Measurements from ENCODE around the gene PCCA.
"Not testable (repeated sequence)": the region's sequence is repeated elsewhere in the genome, so short reads cannot be mapped to it uniquely, and the experiment has no call there.

PCCA gene

DNA sequence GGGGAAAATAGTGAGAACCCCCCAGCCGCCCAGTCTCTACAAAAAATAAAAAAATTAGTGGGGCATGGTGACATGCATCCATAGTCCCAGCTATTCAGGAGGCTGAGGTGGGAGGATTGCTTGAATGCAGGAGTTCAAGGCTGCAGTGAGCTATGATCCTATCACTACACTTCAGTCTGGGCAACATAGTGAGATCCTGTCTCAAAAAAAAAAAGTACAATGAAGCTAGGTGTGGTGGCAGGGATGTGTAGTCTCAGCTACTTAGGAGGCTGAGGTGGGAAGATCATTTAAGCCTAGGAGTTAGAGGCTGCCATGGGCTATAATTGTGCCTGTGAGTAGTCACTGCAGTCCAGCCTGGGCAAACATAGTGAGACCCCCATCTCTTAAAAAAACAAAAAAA, 8.9 kb downstream of the PCCA start:
- no peak for DNase-seq

GRCh38 chr13:100098445-100099116, 9.7 kb downstream of the PCCA start:
- DNase-seq = no peak

DNA sequence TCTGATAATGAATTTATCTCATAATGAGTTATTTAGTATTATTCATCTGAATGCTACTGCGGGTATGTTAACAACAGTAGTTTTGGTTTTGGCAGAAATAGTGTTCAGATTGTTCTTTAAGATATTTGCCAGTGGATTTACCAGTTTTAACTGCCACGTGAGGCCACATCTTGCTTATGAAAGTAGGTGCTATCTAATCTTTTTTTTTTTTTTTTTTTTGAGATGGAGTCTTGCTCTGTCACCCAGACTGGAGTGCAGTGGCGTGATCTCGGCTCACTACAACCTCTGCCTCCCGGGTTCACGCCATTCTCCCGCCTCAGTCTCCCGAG, 10.2 kb downstream of the PCCA start:
- not testable (repeated sequence) for DNase-seq

DNA sequence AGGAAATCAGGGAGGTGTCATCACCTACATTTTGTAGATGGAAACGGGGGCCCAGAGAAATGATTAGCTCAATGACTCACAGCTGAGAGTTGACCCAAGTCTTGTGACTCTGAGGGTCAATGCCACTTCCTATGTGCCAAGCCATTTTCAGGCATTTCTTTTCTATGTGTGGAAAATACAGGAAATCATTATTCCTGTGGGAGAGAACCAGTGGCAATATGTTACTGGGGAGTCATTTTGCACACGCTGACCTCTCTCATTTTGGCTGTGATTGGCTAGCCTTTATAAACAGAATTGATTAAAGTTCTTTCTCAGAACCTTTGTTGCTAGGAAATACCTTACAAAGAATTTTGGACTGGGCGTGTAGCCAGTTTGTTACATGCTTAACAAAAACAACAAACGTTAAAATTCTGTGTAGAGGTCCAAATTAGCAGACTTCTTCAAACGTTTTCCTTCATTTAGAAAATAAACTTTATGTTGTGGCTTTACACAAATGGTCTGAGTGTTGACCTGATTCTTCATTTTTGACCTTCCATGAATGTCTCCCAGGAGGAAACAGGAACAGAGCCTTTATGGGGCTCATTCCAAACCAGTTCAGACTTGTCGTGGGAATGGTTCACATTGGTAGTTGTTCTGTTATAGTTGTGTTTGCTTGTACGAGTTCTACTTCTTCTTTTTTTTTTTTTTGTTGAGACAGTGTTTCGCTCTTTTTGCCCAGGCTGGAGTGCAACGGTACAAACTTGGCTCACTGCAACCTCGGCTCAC, 11.4 kb downstream of the PCCA start:
- no peak for DNase-seq

DNA sequence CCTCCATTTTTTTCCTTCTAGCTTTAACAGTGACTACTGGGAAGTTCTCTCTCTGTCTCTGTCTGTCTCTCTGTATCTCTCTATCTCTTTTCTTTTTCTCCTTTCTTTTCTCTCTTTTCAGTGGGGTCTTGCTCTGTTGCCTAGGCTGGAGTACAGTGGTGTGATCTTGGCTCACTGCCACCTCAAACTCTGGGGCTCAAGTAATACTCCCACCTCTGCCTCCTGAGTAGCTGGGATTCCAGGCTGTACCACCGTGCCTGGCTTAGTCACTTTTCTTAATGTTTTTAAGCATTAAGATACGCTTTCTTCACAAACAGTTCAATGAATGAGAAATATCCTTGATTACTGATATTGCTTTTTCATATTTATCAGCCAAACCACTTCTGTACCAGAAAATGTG, 13.1 kb downstream of the PCCA start:
- no peak for DNase-seq

GRCh38 chr13:100106005-100106404, 17.1 kb downstream of the PCCA start:
- no peak for DNase-seq

DNA sequence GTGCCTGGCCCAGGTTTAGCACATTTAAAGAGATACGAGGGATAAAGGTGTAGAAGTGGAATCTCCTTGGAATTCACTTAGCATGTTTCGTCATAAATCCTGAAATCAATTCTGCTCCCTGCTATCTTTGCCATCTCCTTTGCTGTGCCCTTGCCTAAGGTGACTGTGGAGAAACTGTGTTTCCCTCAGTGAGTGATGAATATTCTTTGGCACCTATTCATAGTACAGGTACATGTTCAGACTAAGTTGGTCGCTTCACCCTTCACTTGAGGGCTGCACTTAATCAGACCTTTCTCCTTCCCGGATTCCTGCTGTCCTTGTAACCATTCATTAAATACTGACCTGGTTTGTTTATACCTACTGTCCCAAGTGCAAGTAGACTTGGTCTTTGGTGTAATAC, 17.8 kb downstream of the PCCA start:
- DNase-seq = no peak

DNA sequence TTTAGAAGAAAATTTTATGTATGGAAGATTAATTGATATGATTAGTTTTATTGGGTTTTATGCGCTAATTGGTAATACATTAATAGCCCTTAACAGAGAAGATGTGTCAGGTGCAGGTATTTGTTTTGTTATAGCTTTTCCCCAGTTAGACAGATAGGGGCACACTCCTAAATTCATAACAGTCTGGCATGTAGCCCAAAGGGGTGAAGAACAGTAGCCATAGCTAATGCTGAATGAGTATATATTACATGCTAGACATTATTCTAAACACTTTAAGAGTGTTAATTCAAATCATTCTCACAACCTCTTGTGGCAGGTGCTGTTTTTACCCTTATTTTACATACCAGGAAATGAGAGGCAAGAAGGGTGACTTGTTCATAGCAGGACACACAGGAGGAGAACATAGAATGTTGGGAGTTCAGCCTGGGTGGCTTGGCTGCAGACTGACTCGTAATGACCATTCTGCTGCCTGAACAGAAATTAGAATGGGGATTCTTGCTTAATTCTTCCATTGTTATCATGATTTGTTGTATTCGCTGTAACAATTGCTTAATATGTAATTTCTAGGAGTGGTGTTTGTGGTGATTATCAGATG, 20.1 kb downstream of the PCCA start:
- DNase-seq = no peak

DNA sequence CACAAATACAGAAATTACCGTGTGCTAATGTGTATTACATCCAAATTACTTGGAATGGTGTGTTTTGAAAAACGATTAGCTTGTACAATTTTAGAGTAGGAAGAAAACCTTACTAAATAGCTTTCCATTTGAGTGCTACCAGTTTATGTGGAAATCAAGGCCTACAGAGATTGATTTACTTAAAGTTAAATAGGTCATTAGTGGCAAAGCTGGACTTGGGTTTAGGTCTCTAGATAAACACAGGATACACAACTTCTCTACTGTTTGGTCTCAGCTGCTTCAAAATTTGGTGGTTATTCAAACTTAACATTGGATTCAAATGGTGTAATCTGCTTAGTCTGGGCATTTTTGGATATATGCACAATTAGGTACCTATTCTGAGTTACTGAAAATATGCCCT, 21.4 kb downstream of the PCCA start:
- no peak for DNase-seq

GRCh38 chr13:100112186-100112838, 23.4 kb downstream of the PCCA start:
- no peak for DNase-seq

DNA sequence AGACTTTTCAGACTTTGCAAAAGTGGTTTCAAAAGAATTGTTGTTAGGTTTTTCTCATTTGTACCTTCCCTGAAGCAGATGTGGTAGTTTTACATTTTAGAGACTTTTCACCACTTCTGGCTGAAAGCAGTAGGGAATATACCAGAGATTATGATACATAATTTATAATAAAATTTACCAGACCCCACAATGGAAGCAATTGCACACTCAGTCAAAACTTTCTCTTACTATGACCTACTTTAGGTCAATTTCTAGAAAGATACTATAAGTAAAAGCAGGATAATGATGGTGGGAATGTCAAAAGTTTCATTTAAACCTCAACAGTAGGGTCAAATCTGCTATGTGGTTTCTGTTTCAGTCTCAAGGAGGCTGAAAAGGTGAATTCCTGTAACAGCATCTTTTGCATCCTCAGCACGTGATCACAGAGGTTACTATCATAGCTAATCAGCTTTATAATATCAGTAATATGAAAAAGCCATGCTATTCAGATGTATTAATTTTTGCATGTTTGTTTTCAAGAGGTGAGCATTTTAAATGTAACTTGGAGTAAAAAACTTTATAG, 26.9 kb downstream of the PCCA start:
- no peak for DNase-seq

DNA sequence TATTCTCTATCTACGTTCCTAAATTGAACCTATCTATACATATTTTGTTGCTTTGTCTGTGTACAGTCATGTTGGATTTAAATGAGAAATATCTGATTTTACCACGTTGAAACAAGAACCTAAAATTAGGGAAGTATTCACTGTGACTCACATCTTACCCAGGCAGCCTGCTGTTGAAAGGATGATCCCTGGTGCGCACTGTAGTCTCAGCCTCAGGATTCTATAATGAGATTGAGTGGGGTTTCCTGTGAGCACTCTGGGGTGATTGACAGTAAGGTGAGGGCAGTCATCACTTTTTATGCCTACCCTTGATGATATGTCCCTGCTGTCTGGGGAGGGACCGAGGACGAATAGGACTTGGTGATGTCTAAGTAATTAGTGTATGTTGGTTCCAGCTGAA, 35.4 kb downstream of the PCCA start:
- no peak for DNase-seq

DNA sequence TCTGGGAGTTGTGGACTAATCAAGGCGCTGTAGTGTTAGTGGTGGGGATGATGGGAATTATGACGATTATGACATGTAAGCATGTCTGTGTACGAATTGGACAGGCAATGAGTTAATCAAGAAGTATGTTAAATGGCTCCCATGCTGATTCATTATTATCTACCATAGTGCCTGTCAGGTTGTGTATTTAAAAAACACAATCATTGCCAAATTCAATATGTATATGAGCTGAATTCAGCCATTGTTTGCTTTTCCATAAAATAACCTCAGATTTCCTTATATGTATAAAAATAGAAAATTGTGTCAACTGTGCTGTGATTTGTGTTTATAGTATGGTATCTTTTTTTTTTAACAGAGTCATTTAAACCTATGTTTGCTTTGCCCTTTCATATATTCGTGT, 37.1 kb downstream of the PCCA start:
- no peak for DNase-seq

DNA sequence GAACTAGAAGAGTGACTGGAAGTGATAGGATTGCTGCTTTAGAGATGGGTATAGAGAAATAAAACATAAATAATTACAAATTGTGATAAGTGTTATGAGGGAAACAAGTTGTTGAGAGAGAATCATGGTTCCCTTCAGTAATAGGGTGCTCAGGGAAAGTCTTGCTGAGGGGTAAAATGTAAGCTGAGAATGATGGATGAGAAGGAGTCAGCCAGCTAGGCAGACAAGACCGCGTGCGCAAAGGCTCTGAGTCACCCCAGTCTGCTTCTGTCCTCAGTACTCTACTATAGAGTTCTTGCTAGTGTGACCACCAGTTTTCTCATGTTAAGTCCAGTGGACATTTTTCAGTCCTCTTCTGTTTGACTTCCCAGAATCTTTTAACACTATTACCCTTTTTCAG, 39.5 kb downstream of the PCCA start:
- DNase-seq = no peak

- DNase-seq = no peak
These were observed 39.9 kb downstream of the PCCA start for GRCh38 chr13:100128838-100129237.

DNA sequence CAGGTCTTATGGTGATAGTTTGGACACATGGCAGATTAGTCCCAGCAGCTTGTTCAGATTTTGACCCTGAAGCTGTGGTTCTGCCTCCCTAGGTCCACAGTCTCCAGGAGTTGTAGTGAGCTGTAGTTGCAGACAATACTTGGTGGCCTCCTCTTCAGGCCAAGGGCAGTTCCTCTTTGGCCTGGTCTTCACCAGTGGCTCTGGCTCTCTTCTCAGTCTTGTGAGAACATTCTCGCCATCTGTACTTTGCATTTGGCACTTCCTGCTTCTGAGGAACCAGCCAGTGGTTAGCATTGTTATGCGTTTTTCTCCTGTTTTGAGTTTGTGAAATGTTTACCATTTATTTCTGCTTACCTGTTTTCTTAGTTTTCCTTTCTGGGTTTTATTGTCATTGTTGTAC, 40.7 kb downstream of the PCCA start:
- no peak for DNase-seq

- DNase-seq = no peak
These were observed 41.2 kb downstream of the PCCA start for GRCh38 chr13:100130092-100130491.

DNA sequence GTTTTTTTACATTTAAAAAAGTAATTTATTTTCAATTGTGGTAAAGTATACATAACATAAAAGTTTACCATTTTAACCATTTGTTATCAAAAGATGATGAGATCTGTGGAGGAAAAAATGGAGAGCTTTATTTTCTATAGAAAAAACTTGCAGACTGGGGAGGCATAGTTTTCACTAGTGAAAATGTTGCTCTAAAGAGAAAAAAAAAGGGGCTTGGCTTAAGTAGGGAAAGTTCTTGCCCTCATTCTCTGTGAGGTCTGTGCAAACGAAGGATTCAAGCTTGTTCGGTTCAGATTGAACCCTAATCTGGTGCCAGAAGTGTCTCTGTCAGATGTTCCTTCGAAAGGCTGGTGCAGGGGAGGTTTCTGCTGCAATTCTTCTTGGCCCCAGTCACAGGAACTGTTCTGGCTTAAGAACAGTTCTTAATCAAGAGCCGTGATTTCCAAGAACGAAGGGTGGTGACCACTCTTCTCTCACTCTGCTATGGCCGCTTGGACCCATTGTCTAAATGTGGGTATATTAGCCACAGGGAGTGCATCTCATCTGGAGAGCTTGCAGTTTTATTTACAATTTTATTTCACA, 42.1 kb downstream of the PCCA start:
- no peak for DNase-seq

- DNase-seq = no peak
These were observed 43.1 kb downstream of the PCCA start for GRCh38 chr13:100131863-100132574.

DNA sequence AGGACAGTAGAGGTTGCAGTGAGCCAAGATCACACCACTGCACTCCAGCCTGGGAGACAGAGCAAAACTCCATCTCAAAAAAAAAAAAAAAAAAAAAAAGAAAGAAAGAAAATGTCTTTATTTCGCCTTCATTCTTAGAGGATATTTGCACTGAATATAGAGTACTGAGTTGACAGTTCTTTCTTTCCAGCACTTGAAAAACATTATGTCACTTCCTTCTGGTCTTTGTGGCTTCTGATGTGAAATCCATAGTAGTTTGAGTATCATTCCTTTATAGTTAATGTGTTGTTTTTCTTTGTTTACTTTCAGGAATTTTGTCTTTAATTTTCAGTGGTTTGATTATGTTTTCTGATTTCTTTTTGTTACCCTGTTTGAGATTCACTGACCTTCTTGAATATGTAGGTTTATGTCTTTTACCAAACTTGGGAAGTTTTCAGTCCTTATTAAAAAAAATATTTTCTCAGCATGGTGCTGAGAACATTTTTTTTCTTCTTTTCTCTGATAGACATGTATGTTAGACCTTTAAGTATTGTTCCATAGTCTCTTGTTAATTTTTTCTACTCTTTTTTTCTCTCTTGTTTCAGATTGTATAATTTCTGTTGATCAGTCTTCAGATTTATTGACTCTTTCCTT, 50.1 kb downstream of the PCCA start:
- DNase-seq = no peak

DNA sequence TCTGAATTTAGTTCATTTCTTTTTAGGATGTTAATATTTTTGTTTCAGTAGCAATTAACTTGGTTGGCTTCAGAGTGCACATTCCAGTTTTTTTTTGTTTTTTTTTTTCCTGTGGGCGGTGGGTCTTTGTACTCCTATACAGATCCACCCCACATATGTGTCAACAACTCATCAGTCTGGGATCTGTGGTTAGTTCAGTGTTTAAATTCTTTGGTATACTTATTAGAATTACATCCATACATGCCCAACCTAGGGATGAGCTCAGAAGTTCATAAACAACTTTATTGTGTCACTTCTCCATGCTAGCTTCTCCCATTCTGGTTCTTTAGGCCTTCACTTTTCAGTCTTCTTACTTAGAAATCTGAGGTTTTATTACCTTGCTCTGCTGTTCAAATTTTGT, 50.9 kb downstream of the PCCA start:
- no peak for DNase-seq

- DNase-seq = no peak
These were observed 51.5 kb downstream of the PCCA start for GRCh38 chr13:100140441-100140840.

Data from NCI-H1417 treated with DMSO at 0.1 percent for 48 hours (cell line).